Right lobe of liver (tissue), 4 donors: ENCODE data around the gene ABHD1.

Experiments
- POLR2A ChIP-seq: fragments of 450-650 bp; IDR thresholded peaks from one replicate; pipeline ENCODE4 v1.6.1; 2017; ENCODE audit warnings: antibody characterized with exemption, mild to moderate bottlenecking
- TF ChIP-seq, protein P1 (sequence below), 4 donors: fragments of 200-600 bp in 3 of 4; fragments of 450-650 bp in 1 of 4; IDR thresholded peaks; one replicate each; pipeline versions ENCODE4 v1.5.1 to v1.8.0; 2016 to 2022; ENCODE audit warnings: antibody characterized with exemption in 4 of 4, mild to moderate bottlenecking in 2 of 4
- donor health status: DM: no; HTN: no; CAD: no.
- donor health status: DM: no; HTN: no; CAD: no.
- donor health status: DM: no; HTN: yes; CAD: no.

- TF ChIP-seq, protein P1, sequence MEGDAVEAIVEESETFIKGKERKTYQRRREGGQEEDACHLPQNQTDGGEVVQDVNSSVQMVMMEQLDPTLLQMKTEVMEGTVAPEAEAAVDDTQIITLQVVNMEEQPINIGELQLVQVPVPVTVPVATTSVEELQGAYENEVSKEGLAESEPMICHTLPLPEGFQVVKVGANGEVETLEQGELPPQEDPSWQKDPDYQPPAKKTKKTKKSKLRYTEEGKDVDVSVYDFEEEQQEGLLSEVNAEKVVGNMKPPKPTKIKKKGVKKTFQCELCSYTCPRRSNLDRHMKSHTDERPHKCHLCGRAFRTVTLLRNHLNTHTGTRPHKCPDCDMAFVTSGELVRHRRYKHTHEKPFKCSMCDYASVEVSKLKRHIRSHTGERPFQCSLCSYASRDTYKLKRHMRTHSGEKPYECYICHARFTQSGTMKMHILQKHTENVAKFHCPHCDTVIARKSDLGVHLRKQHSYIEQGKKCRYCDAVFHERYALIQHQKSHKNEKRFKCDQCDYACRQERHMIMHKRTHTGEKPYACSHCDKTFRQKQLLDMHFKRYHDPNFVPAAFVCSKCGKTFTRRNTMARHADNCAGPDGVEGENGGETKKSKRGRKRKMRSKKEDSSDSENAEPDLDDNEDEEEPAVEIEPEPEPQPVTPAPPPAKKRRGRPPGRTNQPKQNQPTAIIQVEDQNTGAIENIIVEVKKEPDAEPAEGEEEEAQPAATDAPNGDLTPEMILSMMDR (IDR thresholded peaks at IDR 0.05), result no peak
- no peak for TF ChIP-seq POLR2A
Measured at GRCh38 chr2:27125104-27125503, 1.5 kb downstream of the ABHD1 start.
